H9 (cell line): ENCODE measurements around the gene CCDC88C. TPM values are rescaled to one million over a fixed set of nuclear protein-coding genes. Genes with fewer than 3 reads are reported as not detected.

ENCODE experiments used
- DNase-seq: peaks from one replicate; pipeline ENCODE4 v3.0.0-alpha.2; 2017
- H2AFZ ChIP-seq: one replicate; pipeline ENCODE4 v1.6.1; 2013; ENCODE audit warnings: mild to moderate bottlenecking, low read length, control low read depth, moderate library complexity
- H2AK5ac ChIP-seq: 2 replicates; pipeline ENCODE4 v1.6.1; 2013; ENCODE audit warnings: low read length, control low read depth, mixed read lengths; ENCODE audit not compliant: insufficient read length
- H2BK120ac ChIP-seq: one replicate; pipeline ENCODE4 v1.6.1; 2013; ENCODE audit warnings: low read depth, mild to moderate bottlenecking, low read length, control low read depth, inconsistent platforms; ENCODE audit not compliant: poor library complexity, severe bottlenecking
- H2BK12ac ChIP-seq: 2 replicates; pipeline ENCODE4 v1.6.1; 2013; ENCODE audit warnings: low read length, control low read depth, mixed read lengths, low read depth; ENCODE audit not compliant: insufficient read length
- H2BK15ac ChIP-seq: 2 replicates; pipeline ENCODE4 v1.6.1; 2013; ENCODE audit warnings: low read depth, low read length, control low read depth
- H2BK20ac ChIP-seq: one replicate; pipeline ENCODE4 v1.6.1; 2013; ENCODE audit warnings: low read depth, mild to moderate bottlenecking, low read length, control low read depth, inconsistent platforms; ENCODE audit not compliant: poor library complexity, severe bottlenecking
- H2BK5ac ChIP-seq: 2 replicates; pipeline ENCODE4 v1.6.1; 2013; ENCODE audit warnings: low read length, control low read depth, mixed read lengths; ENCODE audit not compliant: insufficient read length
- H3K14ac ChIP-seq: 2 replicates; pipeline ENCODE4 v1.6.1; 2013; ENCODE audit warnings: low read length, control low read depth; ENCODE audit not compliant: insufficient read depth
- H3K18ac ChIP-seq: 2 replicates; pipeline ENCODE4 v1.6.1; 2013; ENCODE audit warnings: low read depth, mild to moderate bottlenecking, mixed read lengths, low read length, control low read depth; ENCODE audit not compliant: insufficient read length
- H3K23ac ChIP-seq: 2 replicates; pipeline ENCODE4 v1.6.1; 2013; ENCODE audit warnings: low read length, control low read depth, mixed read lengths, low read depth; ENCODE audit not compliant: insufficient read length
- H3K23me2 ChIP-seq: 2 replicates; pipeline ENCODE4 v1.6.1; 2013; ENCODE audit warnings: low read depth, mild to moderate bottlenecking, mixed read lengths, low read length, control low read depth; ENCODE audit not compliant: insufficient read length, poor library complexity, severe bottlenecking
- H3K27ac ChIP-seq: 2 replicates; pipeline ENCODE4 v1.5.1; 2013; ENCODE audit warnings: low read length, control low read depth, mixed read lengths, low read depth; ENCODE audit not compliant: insufficient read length
- H3K27me3 ChIP-seq: 2 replicates; pipeline ENCODE4 v1.6.1; 2013; ENCODE audit warnings: low read length, control low read depth, inconsistent platforms; ENCODE audit not compliant: insufficient read depth
- H3K4ac ChIP-seq: 2 replicates; pipeline ENCODE4 v1.6.1; 2013; ENCODE audit warnings: low read depth, mild to moderate bottlenecking, control low read depth, inconsistent platforms, low read length, moderate library complexity
- H3K4me1 ChIP-seq: 2 replicates; pipeline ENCODE4 v1.6.1; 2013; ENCODE audit warnings: low read length, control low read depth, inconsistent platforms; ENCODE audit not compliant: insufficient read depth
- H3K4me2 ChIP-seq: 2 replicates; pipeline ENCODE4 v1.6.1; 2013; ENCODE audit warnings: low read length, control low read depth, mixed read lengths; ENCODE audit not compliant: insufficient read length, insufficient read depth
- H3K56ac ChIP-seq: 2 replicates; pipeline ENCODE4 v1.6.1; 2013; ENCODE audit warnings: low read depth, mild to moderate bottlenecking, mixed read lengths, low read length, control low read depth; ENCODE audit not compliant: insufficient read length
- H3K79me1 ChIP-seq: 2 replicates; pipeline ENCODE4 v1.6.1; 2013; ENCODE audit warnings: low read depth, mild to moderate bottlenecking, moderate library complexity, low read length, control low read depth, inconsistent platforms; ENCODE audit not compliant: insufficient read depth, poor library complexity, severe bottlenecking
- H3K79me2 ChIP-seq: 2 replicates; pipeline ENCODE4 v1.6.1; 2013; ENCODE audit warnings: low read length, control low read depth, inconsistent platforms; ENCODE audit not compliant: insufficient read depth
- H3K9ac ChIP-seq: 2 replicates; pipeline ENCODE4 v1.6.1; 2013; ENCODE audit warnings: low read length, control low read depth, mixed read lengths; ENCODE audit not compliant: insufficient read length; ENCODE audit errors: extremely low read depth
- H3K9me3 ChIP-seq: one replicate; pipeline ENCODE4 v1.6.1; 2013; ENCODE audit warnings: low read depth, low read length, inconsistent platforms; ENCODE audit not compliant: control insufficient read depth
- H3T11ph ChIP-seq: one replicate; pipeline ENCODE4 v1.6.1; 2013; ENCODE audit warnings: mild to moderate bottlenecking, low read length, control low read depth, inconsistent platforms
- H4K20me1 ChIP-seq: one replicate; pipeline ENCODE4 v1.6.1; 2013; ENCODE audit not compliant: control insufficient read depth, insufficient read length, insufficient read depth
- H4K5ac ChIP-seq: 2 replicates; pipeline ENCODE4 v1.6.1; 2013; ENCODE audit warnings: low read depth, mild to moderate bottlenecking, mixed read lengths, low read length, control low read depth; ENCODE audit not compliant: insufficient read length
- H4K8ac ChIP-seq: replicated peaks from 2 replicates; pipeline ENCODE4 v1.6.1; 2013; ENCODE audit warnings: low read length, control low read depth, mixed read lengths, low read depth; ENCODE audit not compliant: insufficient read length
- H4K91ac ChIP-seq: 2 replicates; pipeline ENCODE4 v1.6.1; 2013; ENCODE audit warnings: low read depth, mild to moderate bottlenecking, moderate library complexity, mixed read lengths, low read length, control low read depth; ENCODE audit not compliant: insufficient read length
- H3K27ac Mint-ChIP-seq, 3 experiments: 2 replicates in 2 of 3; 3 replicates in 1 of 3; pipeline ENCODE4 v1.8.0; 2020 to 2021; ENCODE audit warnings: mixed read lengths in 3 of 3, mild to moderate bottlenecking in 1 of 3, moderate library complexity in 1 of 3
- H3K27me3 Mint-ChIP-seq: 2 replicates; pipeline ENCODE4 v1.8.0; 2021; ENCODE audit warnings: low read depth, mild to moderate bottlenecking, moderate library complexity, mixed read lengths
- H3K36me3 Mint-ChIP-seq, 3 experiments: 2 replicates in 2 of 3; 3 replicates in 1 of 3; pipeline ENCODE4 v1.8.0; 2020 to 2021; ENCODE audit warnings: low read depth in 3 of 3, mixed read lengths in 3 of 3; ENCODE audit not compliant: insufficient read depth in 1 of 3
- H3K4me1 Mint-ChIP-seq, 2 experiments: 2 replicates each; pipeline ENCODE4 v1.8.0; 2020; ENCODE audit warnings: mixed read lengths in 2 of 2
- H3K4me3 Mint-ChIP-seq, 2 experiments: 2 replicates in 1 of 2; 3 replicates in 1 of 2; pipeline ENCODE4 v1.8.0; 2020 to 2021; ENCODE audit warnings: mild to moderate bottlenecking in 2 of 2, mixed read lengths in 2 of 2, moderate library complexity in 1 of 2
- H3K9me3 Mint-ChIP-seq, 2 experiments: 2 replicates in 1 of 2; 3 replicates in 1 of 2; pipeline ENCODE4 v1.8.0; 2020; ENCODE audit warnings: mild to moderate bottlenecking in 2 of 2, mixed read lengths in 2 of 2, moderate library complexity in 1 of 2
- CTCF ChIP-seq: fragments of 200-600 bp; sonication (generic); conservative IDR thresholded peaks from 3 replicates; pipeline ENCODE4 v1.8.0; 2021; ENCODE audit warnings: antibody characterized with exemption, mild to moderate bottlenecking
- WGBS: extraction: QIAGEN DNeasy Blood & Tissue Kit; methylation state at CpG from one replicate; pipeline ENCODE4 v1.1.7; 2013; ENCODE audit warnings: missing lambda C conversion rate, low lambda C conversion rate, mixed read lengths; ENCODE audit not compliant: insufficient read length; ENCODE audit errors: extremely low coverage; 5-methylcytosine and 5-hydroxymethylcytosine counted together
- total RNA-seq: library from RNA; stranded (reverse); gene quantifications from 2 replicates; pipeline ENCODE4 v1.2.1, GENCODE V29; 2021

Gene CCDC88C
- total RNA-seq, 1 experiment from 2014 or later: 52.4 TPM

DNA sequence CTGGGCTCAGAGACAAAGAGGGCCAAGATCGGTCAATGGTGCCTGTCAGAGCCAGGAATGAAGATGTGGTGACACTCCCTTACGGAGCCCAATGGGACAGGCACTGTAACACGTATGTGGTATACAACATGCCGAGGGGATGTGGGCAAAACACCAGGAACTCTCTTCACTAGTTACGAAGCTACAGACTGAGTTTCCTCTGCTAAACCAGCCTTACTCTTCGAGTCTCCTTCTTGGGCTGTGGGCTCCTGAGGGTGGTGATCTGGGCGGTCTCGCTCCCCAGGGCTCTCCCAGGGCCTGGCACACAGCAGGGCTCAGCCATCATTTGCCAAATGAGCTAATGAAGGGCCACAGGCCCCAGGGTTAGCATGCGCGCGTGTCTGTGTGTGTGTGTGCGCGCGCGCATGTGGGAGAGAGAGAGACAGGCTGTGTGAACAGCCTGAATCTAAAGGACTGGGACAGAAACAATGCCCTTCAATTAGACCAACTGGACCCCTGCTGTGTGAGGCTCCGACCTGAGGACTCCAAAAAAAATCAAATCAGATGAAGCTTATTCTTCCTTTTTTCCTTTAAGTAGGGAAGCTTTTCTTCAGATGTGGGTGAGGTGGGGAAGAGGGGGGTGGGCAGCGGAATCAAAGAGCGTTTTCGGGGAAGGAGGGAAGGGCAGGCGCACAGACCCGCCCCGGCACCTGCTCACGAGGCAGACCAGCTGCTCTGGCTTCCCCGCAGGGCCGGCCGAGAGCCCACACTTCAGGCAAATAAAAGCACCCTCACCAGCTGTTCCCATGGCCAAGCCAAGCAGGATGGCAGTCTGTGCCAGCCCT lies 42.5 kb downstream of the CCDC88C start:
- no peak for DNase-seq
- Histone ChIP-seq H3K4me1 (peaks cover 4% of the 10 kb centered on the region; the same call in 1 of the 2 replicates), H2BK5ac (no peak overlapping the region), H3T11ph (no peak overlapping the region), H2AFZ (no peak overlapping the region), H2BK15ac (no peak overlapping the region), H3K18ac (no peak overlapping the region), H3K14ac (no peak overlapping the region; the same call in 1 of the 2 replicates), H4K91ac (no peak overlapping the region), H3K9me3 (no peaks in the 10 kb centered on the region), H2BK20ac (no peak overlapping the region), H4K8ac (no peak overlapping the region), H3K27ac (no peak overlapping the region), H3K23me2 (no peaks in the 10 kb centered on the region), H3K9ac (no peak overlapping the region), H3K4ac (no peak overlapping the region), H3K23ac (no peak overlapping the region), H3K79me2 (peaks cover 5% of the 10 kb centered on the region; the same call in 1 of the 2 replicates), H3K56ac (no peak overlapping the region), H2BK12ac (no peak overlapping the region), H2AK5ac (no peak overlapping the region), H4K20me1 (peaks cover 2% of the 10 kb centered on the region), H3K79me1 (peaks cover 3% of the 10 kb centered on the region), H3K4me2 (no peak overlapping the region), H2BK120ac (no peak overlapping the region), H3K27me3 (no peaks in the 10 kb centered on the region), H4K5ac (no peak overlapping the region)
- H3K4me1 Mint-ChIP-seq: peaks cover 73 to 77% of the 10 kb centered on the region in 2 experiments
- H3K4me3 Mint-ChIP-seq: peak overlapping the region in 1 of 2 experiments; percentile 36; a peak in 1 of 5 replicates
- H3K36me3 Mint-ChIP-seq: peaks cover 0 to 8% (median 0%) of the 10 kb centered on the region in 3 experiments; a peak in 3 of 7 replicates
- H3K27ac Mint-ChIP-seq: peak overlapping the region; percentile 82 to 93 (median 89)
- no peaks in the 10 kb centered on the region for H3K27me3 Mint-ChIP-seq
- no peak for TF ChIP-seq CTCF
- no peaks in the 10 kb centered on the region for H3K9me3 Mint-ChIP-seq
- WGBS: no CpG with 5 or more reads among the region's 26 CpGs
